KMS-11 (cell line): ENCODE data around the gene CHRNB4.

ENCODE experiments used
- H2AFZ ChIP-seq: fragments of 200-600 bp; sonication (generic); 2 replicates; pipeline ENCODE4 v1.6.1; 2016; ENCODE audit warnings: antibody characterized with exemption, mixed run types, low read depth
- H3K27ac ChIP-seq: fragments of 200-600 bp; sonication (generic); 2 replicates; pipeline ENCODE4 v1.6.1; 2016; ENCODE audit warnings: mild to moderate bottlenecking, mixed run types
- H3K27me3 ChIP-seq: fragments of 200-600 bp; sonication (generic); 2 replicates; pipeline ENCODE4 v1.6.1; 2017; ENCODE audit warnings: mild to moderate bottlenecking, low read depth, mixed run types, moderate library complexity; ENCODE audit not compliant: insufficient read depth
- H3K36me3 ChIP-seq: fragments of 200-600 bp; sonication (generic); 2 replicates; pipeline ENCODE4 v1.6.1; 2017; ENCODE audit warnings: mild to moderate bottlenecking, mixed run types; ENCODE audit not compliant: insufficient read depth
- H3K4me1 ChIP-seq: fragments of 200-600 bp; sonication (generic); 2 replicates; pipeline ENCODE4 v1.6.1; 2016; ENCODE audit warnings: mild to moderate bottlenecking, low read depth, mixed run types; ENCODE audit not compliant: poor library complexity, severe bottlenecking
- H3K4me2 ChIP-seq: fragments of 200-600 bp; sonication (generic); 2 replicates; pipeline ENCODE4 v1.7.0; 2016; ENCODE audit warnings: mild to moderate bottlenecking, mixed run types
- H3K4me3 ChIP-seq: fragments of 200-600 bp; sonication (generic); IDR thresholded peaks from 2 replicates; pipeline ENCODE4 v1.6.1; 2017; ENCODE audit warnings: low read depth, low read length, mixed read lengths; ENCODE audit not compliant: insufficient read depth
- H3K79me2 ChIP-seq: fragments of 200-600 bp; sonication (generic); 2 replicates; pipeline ENCODE4 v1.6.1; 2016; ENCODE audit warnings: low read depth, mixed run types; ENCODE audit not compliant: insufficient read depth
- H3K9ac ChIP-seq: fragments of 200-600 bp; sonication (generic); 2 replicates; pipeline ENCODE4 v1.6.1; 2016; ENCODE audit warnings: mild to moderate bottlenecking, mixed run types
- H4K20me1 ChIP-seq: fragments of 200-600 bp; sonication (generic); 2 replicates; pipeline ENCODE4 v1.6.1; 2016; ENCODE audit warnings: mild to moderate bottlenecking, mixed run types; ENCODE audit not compliant: insufficient read depth
- TF ChIP-seq, protein P1 (sequence below): fragments of 200-600 bp; sonication (generic); conservative IDR thresholded peaks from 2 replicates; pipeline ENCODE4 v1.6.1; 2017; ENCODE audit warnings: low read depth, mild to moderate bottlenecking, antibody characterized with exemption, low read length, moderate library complexity, mixed read lengths

The CHRNB4 gene

DNA sequence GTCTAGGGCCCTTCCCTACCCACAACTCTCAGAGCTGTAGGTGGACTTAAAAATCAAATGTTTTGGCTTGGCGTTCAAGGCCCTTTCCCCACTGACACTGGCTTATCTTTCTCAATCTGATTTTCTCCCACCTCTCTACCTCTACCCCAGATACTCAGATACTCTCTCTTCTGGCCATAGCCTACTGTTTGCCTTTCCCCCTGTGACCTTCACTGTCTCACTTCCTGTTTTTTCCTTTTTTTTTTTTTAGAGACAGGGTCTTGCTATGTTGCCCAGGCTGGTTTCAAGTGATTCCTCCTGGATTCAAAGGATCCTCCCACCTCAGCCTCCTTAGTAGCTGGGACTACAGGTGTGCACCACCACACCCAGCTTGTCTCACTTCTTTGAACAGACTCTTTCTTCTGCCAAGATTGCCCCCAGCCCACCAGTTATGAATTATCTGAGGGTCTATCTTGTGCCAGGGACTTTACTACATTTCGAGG lies 4.6 kb downstream of the CHRNB4 start:
- H3K36me3 ChIP-seq = no peaks in the 10 kb centered on the region
- H3K4me1 ChIP-seq = no peaks in the 10 kb centered on the region
- no peak overlapping the region for H3K4me3 ChIP-seq
- H4K20me1 ChIP-seq = no peaks in the 10 kb centered on the region
- no peaks in the 10 kb centered on the region for H3K27me3 ChIP-seq
- H3K9ac ChIP-seq = no peak overlapping the region
- no peak overlapping the region for H3K27ac ChIP-seq
- no peak overlapping the region for H3K4me2 ChIP-seq
- no peak overlapping the region for H2AFZ ChIP-seq
- TF ChIP-seq, protein P1, sequence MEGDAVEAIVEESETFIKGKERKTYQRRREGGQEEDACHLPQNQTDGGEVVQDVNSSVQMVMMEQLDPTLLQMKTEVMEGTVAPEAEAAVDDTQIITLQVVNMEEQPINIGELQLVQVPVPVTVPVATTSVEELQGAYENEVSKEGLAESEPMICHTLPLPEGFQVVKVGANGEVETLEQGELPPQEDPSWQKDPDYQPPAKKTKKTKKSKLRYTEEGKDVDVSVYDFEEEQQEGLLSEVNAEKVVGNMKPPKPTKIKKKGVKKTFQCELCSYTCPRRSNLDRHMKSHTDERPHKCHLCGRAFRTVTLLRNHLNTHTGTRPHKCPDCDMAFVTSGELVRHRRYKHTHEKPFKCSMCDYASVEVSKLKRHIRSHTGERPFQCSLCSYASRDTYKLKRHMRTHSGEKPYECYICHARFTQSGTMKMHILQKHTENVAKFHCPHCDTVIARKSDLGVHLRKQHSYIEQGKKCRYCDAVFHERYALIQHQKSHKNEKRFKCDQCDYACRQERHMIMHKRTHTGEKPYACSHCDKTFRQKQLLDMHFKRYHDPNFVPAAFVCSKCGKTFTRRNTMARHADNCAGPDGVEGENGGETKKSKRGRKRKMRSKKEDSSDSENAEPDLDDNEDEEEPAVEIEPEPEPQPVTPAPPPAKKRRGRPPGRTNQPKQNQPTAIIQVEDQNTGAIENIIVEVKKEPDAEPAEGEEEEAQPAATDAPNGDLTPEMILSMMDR = no peak
- H3K79me2 ChIP-seq = no peaks in the 10 kb centered on the region

DNA sequence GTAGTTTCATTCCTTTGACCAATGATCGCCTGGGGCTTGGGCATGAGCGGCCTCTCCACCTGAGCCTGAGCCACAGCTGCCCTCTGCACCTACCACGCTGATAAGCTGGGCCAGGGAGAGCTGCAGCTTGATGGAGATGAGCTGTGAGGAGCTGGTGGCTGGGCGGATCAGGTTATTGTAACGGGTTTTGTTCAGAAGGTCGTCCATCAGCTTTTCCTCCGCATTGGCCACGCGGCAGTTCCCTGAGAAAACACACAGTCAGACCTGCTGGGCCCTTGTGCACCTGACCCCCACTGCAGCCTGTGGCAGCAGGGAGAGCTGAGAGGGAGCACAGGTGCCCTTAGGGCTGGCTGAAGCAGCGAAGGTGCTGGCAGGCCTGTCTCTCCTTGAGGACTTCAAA lies 5.7 kb downstream of the CHRNB4 start:
- no peaks in the 10 kb centered on the region for H3K4me1 ChIP-seq
- no peaks in the 10 kb centered on the region for H4K20me1 ChIP-seq
- H3K36me3 ChIP-seq = no peaks in the 10 kb centered on the region
- no peaks in the 10 kb centered on the region for H3K27me3 ChIP-seq
- H3K9ac ChIP-seq = no peak overlapping the region
- TF ChIP-seq, protein P1 = no peak
- H3K4me2 ChIP-seq = no peak overlapping the region
- no peak overlapping the region for H3K4me3 ChIP-seq
- no peak overlapping the region for H2AFZ ChIP-seq
- H3K27ac ChIP-seq = no peak overlapping the region
- no peaks in the 10 kb centered on the region for H3K79me2 ChIP-seq

DNA sequence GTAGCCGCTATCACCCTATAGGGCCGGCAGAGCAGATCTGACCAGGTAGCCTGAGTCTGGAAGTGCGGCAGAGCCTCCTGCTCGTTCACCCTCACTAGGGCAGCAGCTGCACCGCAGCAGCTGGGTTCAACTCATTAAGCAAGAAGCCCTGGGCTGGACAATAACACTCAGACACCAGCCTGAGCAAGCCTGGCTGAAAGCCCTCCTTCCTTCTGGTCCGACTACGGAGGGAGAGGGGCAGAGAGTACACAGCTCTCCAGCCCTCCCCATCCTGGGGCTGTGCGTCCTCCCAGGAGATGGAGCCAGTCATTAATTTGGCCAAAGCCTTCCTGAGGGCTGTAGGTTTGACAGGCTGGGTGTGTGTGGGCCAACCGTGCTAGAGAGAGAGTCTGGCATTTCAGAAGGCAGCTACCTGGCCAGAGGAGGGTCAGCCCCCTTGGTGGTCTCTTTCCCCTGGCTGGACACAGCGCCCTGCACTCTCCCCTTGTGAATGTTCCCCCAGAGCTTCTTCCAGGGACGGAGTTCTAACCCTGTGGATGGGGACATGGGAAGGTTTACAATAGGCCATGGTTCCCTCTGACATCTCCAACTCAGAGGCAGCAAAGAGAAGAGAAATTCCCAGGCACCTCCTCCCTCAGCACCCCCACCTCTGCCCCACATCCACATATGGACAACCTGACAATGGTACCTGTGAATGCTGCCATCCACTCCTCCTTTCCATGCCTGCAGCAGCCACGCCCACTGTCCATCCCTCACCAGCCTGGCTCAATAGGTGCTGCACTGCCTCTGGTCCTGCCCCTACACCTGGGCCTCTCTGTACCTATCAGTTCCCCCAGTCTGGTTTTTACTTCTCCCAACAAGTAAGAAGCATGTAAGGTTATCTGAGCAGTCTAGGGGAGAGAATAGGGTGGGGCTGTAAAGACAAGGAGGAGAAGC lies 6.5 kb downstream of the CHRNB4 start:
- Histone ChIP-seq H4K20me1 (no peaks in the 10 kb centered on the region), H3K27ac (no peak overlapping the region), H3K4me1 (no peaks in the 10 kb centered on the region), H3K9ac (no peak overlapping the region), H3K79me2 (no peaks in the 10 kb centered on the region), H3K36me3 (no peaks in the 10 kb centered on the region), H2AFZ (no peak overlapping the region), H3K4me2 (no peak overlapping the region), H3K27me3 (no peaks in the 10 kb centered on the region), H3K4me3 (no peak overlapping the region)
- TF ChIP-seq, protein P1 = no peak

DNA sequence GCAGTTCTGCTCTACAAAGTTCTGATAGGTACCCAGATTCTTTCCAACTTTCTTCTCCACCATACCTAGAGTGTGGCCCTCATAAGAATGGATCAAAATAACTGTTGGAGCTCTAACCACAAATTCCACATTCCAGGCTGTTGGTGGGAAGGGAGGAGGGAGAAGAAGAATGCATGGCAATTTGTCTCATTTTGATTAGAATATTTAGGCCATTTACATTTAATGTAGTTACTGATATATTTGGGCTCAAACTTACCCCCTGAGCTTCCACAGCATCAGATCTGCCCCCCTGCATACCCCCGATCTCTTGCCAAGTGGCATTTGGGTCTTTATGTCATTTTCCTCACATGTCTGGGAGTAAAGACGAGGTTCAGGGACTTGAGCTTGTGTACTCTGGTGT lies 7.7 kb downstream of the CHRNB4 start:
- Histone ChIP-seq H3K27ac (no peak overlapping the region), H3K79me2 (no peaks in the 10 kb centered on the region), H2AFZ (no peak overlapping the region), H4K20me1 (no peaks in the 10 kb centered on the region), H3K36me3 (no peaks in the 10 kb centered on the region), H3K9ac (no peak overlapping the region), H3K4me2 (no peak overlapping the region), H3K27me3 (no peaks in the 10 kb centered on the region), H3K4me1 (no peaks in the 10 kb centered on the region), H3K4me3 (no peak overlapping the region)
- TF ChIP-seq, protein P1 = no peak
